Aorta (tissue), 5 donors: Measurements from ENCODE around the gene TXNDC9. TPM values are rescaled to one million over a fixed set of nuclear protein-coding genes. Genes with fewer than 3 reads are reported as not detected.
A peak's percentile ranks its signal among the peaks of the same experiment; 100 is the strongest.
"Not testable (repeated sequence)": the region's sequence is repeated elsewhere in the genome, so short reads cannot be mapped to it uniquely, and the experiment has no call there.

Source experiments
- ATAC-seq: fragments of 200-7000 bp; cut with Tn5 transposase; one replicate; pipeline ENCODE4 v1.9.1; 2022; ENCODE audit warnings: moderate library complexity; ENCODE audit not compliant: low FRiP score
- DNase-seq, 2 donors: peaks; one replicate each; pipeline ENCODE4 v3.0.0-alpha.2; 2020
- H3K27ac ChIP-seq, 2 donors: one replicate each; pipeline ENCODE4 v1.5.1; 2013; ENCODE audit warnings: low read length in 2 of 2, mild to moderate bottlenecking in 2 of 2, moderate library complexity in 2 of 2, control low read depth in 1 of 2, inconsistent platforms in 1 of 2, low read depth in 1 of 2
- H3K27me3 ChIP-seq, 2 donors: one replicate each; pipeline ENCODE4 v1.6.1; 2013; ENCODE audit warnings: control low read depth in 1 of 2, low read length in 1 of 2, mild to moderate bottlenecking in 1 of 2, moderate library complexity in 1 of 2; ENCODE audit not compliant: insufficient read depth in 2 of 2, control insufficient read depth in 1 of 2
- H3K36me3 ChIP-seq, 2 donors: one replicate each; pipeline ENCODE4 v1.6.1; 2013; ENCODE audit warnings: control low read depth in 1 of 2, low read length in 1 of 2, mild to moderate bottlenecking in 1 of 2; ENCODE audit not compliant: insufficient read depth in 2 of 2, control insufficient read depth in 1 of 2
- H3K4me1 ChIP-seq, 2 donors: one replicate each; pipeline ENCODE4 v1.6.1; 2013; ENCODE audit warnings: low read length in 2 of 2, control low read depth in 1 of 2, mild to moderate bottlenecking in 1 of 2, moderate library complexity in 1 of 2; ENCODE audit not compliant: insufficient read depth in 2 of 2, control insufficient read depth in 1 of 2
- H3K4me3 ChIP-seq, 2 donors: one replicate each; pipeline ENCODE4 v1.5.1; 2013; ENCODE audit warnings: low read length in 2 of 2, control low read depth in 1 of 2, mild to moderate bottlenecking in 1 of 2
- H3K9me3 ChIP-seq: one replicate; pipeline ENCODE4 v1.6.1; 2013; ENCODE audit warnings: mild to moderate bottlenecking, low read length; ENCODE audit not compliant: control insufficient read depth
- WGBS, 2 donors: extraction: QIAGEN DNeasy Blood & Tissue Kit; methylation state at CpG; one replicate each; pipeline ENCODE4 v1.1.7; 2013; 5-methylcytosine and 5-hydroxymethylcytosine counted together
- intact Hi-C, 2 donors: fragments of 100-400 bp; cut with DNase I; formaldehyde crosslinking; loops; one replicate each; pipeline versions ENCODE4 v1.14.2 to v1.15.0; 2022
- polyA plus RNA-seq, 2 donors: library from polyadenylated mRNA; stranded (reverse); fragments of 200-250 nt; gene quantifications; one replicate each; pipeline ENCODE4 v1.2.3, GENCODE V29; 2013
- total RNA-seq, 2 donors: library from RNA; stranded (reverse); fragmentation: NEBNext Ultra II Directional; extraction: Animal tissue kit (Norgen Biotek cat#: 25700); gene quantifications; one replicate each; pipeline ENCODE4 v1.2.1, GENCODE V29; 2021
- donor health status: healthy with polysubstance abuse.
- donor health status: Bipolar disorder and iron deficiency.
- donor health status: DM: no; HTN: no; CAD: no.
- donor health status: DM: no; HTN: no; CAD: no.
- donor health status: DM: yes; HTN: yes; CAD: no.

Gene TXNDC9
- total and polyA plus RNA-seq, 4 donors: 24.5 to 43.6 (median 27.9) TPM

DNA sequence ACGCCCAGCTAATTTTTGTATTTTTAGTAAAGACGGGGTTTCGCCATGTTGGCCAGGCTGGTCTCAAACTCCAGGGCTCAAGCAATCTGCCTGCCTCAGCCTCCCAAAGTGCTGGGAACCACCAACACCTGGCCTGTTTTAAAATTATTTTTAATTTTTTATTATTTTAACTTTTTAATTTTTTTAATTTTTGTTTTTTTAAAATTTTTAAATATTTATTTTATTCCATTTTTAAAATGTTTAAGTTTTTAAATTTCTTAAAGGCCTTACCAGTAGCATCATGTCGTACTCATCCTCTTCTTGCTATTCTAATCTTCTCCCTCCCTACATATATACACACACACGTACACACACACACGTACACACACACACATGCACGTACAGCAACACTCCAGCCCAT, 36.6 kb downstream of the TXNDC9 start:
- Histone ChIP-seq H3K27ac (no peak overlapping the region), H3K4me3 (no peak overlapping the region), H3K4me1 (no peaks in the 10 kb centered on the region), H3K36me3 (no peaks in the 10 kb centered on the region), H3K9me3 (no peaks in the 10 kb centered on the region), H3K27me3 (no peaks in the 10 kb centered on the region)
- no peak for ATAC-seq
- 95 to 96% methylated on average over 7 of the region's 7 CpGs for WGBS, 2 donors
- intact Hi-C loops: no loop called here
- no peak for DNase-seq

- Histone ChIP-seq H3K27ac (no peak overlapping the region), H3K4me3 (no peak overlapping the region), H3K9me3 (no peaks in the 10 kb centered on the region), H3K4me1 (no peaks in the 10 kb centered on the region), H3K36me3 (no peaks in the 10 kb centered on the region), H3K27me3 (no peaks in the 10 kb centered on the region)
- ATAC-seq: no peak
- no peak for DNase-seq
- WGBS, 2 donors: 70 to 97% methylated on average over 2 of the region's 2 CpGs
- intact Hi-C loops: no loop called here
These were observed 38.1 kb downstream of the TXNDC9 start for GRCh38 chr2:99297994-99298393.

DNA sequence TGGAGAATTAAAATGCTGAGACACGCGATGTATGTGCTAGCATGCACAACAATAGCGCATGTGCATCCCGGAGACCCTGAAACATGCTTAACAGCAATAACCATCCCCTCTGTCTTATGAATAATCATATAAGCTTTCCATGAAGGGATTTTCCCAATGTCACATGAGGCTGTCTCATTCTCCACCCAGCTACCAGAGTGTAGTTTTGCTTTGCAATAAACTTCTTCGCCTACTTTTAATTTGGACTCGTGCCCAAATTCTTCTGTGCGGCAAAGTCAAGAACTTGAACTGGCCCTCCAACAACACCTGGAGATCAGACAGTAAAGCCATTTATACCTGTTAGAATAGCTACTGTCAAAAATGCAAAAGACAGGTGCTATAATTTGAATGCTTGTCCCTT, 50.6 kb downstream of the TXNDC9 start:
- DNase-seq: no peak
- H3K4me1 ChIP-seq: no peaks in the 10 kb centered on the region
- intact Hi-C loops: no loop called here
- WGBS, 2 donors: 88 to 94% methylated on average over 7 of the region's 7 CpGs
- H3K9me3 ChIP-seq: no peaks in the 10 kb centered on the region
- no peak overlapping the region for H3K27ac ChIP-seq
- peaks cover 0 to 2% of the 10 kb centered on the region in 2 donors for H3K36me3 ChIP-seq
- ATAC-seq: no peak
- no peak overlapping the region for H3K4me3 ChIP-seq
- H3K27me3 ChIP-seq: no peaks in the 10 kb centered on the region

GRCh38 chr2:99279969-99280695, 56.0 kb downstream of the TXNDC9 start:
- Histone ChIP-seq H3K27me3 (no peaks in the 10 kb centered on the region), H3K27ac (no peak overlapping the region), H3K4me3 (no peak overlapping the region), H3K36me3 (no peaks in the 10 kb centered on the region), H3K9me3 (no peaks in the 10 kb centered on the region), H3K4me1 (no peaks in the 10 kb centered on the region)
- no peak for DNase-seq
- intact Hi-C loops: no loop called here
- no peak for ATAC-seq

- H3K27ac ChIP-seq: no peak overlapping the region
- H3K4me3 ChIP-seq: no peak overlapping the region
- H3K36me3 ChIP-seq: no peaks in the 10 kb centered on the region
- ATAC-seq: peak; percentile 59
- peak in 1 of 2 donors; percentile 47 for DNase-seq
- no peaks in the 10 kb centered on the region for H3K4me1 ChIP-seq
- WGBS, 2 donors: 82 to 90% methylated on average over 2 of the region's 2 CpGs
- intact Hi-C loops: no loop called here
- no peaks in the 10 kb centered on the region for H3K9me3 ChIP-seq
- H3K27me3 ChIP-seq: no peaks in the 10 kb centered on the region
These were observed 57.3 kb downstream of the TXNDC9 start for GRCh38 chr2:99278793-99279291.

DNA sequence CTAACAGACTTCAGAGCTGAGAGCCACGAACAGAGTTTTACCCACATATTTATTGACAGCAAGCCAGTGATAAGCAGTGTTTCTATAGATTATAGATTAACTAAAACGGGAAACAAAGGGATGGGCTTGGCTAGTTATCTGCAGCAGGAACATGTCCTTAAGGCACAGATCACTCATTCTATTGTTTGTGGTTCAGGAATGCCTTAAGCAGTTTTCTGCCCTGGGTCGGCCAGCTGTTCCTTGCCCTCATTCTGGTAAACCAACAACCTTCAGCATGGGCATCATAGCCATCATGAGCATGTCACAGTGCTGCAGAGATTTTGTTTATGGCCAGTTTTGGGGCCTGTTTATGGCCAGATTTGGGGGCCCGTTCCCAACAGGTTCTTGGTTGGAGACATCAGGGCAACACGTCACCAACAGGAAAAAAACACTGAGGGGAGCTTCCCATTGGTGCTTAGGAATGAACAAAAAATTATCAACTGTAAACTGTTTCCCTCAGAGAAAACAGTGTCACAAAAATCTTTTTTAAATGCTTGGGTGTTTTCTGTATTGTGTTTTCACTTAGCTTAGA, 57.9 kb downstream of the TXNDC9 start:
- H3K27ac ChIP-seq, DNase-seq, H3K36me3 ChIP-seq, H3K4me1 ChIP-seq, H3K27me3 ChIP-seq, ATAC-seq, H3K9me3 ChIP-seq, H3K4me3 ChIP-seq, intact Hi-C loops: not testable (repeated sequence)
- 93% methylated on average over 5 of the region's 5 CpGs for WGBS, 2 donors

GRCh38 chr2:99275882-99276281, 60.3 kb downstream of the TXNDC9 start:
- no peak overlapping the region for H3K4me3 ChIP-seq
- H3K4me1 ChIP-seq: no peaks in the 10 kb centered on the region
- H3K27ac ChIP-seq: no peak overlapping the region
- 17 to 19% methylated on average over 7 of the region's 7 CpGs for WGBS, 2 donors
- H3K36me3 ChIP-seq: no peaks in the 10 kb centered on the region
- no peaks in the 10 kb centered on the region for H3K9me3 ChIP-seq
- no peaks in the 10 kb centered on the region for H3K27me3 ChIP-seq
- intact Hi-C loops: no loop called here
- ATAC-seq (no peak), DNase-seq (no peak)
